A549 (cell line): ENCODE data around the gene MYCN. TPM values are rescaled to one million over a fixed set of nuclear protein-coding genes. Genes with fewer than 3 reads are reported as not detected.

Source experiments
- ATAC-seq, 2 experiments: fragments of 200-7000 bp in 1 of 2; fragments of >200 bp in 1 of 2; cut with Nextera tagmentation in 1 of 2; cut with Tn5 transposase in 1 of 2; 3 replicates each; pipeline versions ENCODE4 v1.8.0 to v1.9.1; 2018 to 2020; ENCODE audit warnings: mild to moderate bottlenecking in 1 of 2, moderate library complexity in 1 of 2
- CTCF ChIA-PET: fragments of 300-600 bp; sonication (Branson Sonifier 250); formaldehyde crosslinking; extraction: SDS; loops from one replicate; lab custom pipeline; 2021; ENCODE audit warnings: antibody characterized with exemption, inconsistent platforms; lab: Yijun Ruan, JAX
- POLR2A ChIA-PET: fragments of 350-600 bp; formaldehyde crosslinking; extraction: SDS; loops from one replicate; lab custom pipeline; 2021; ENCODE audit warnings: antibody characterized with exemption, inconsistent platforms; lab: Yijun Ruan, JAX
- DNase-seq, 2 experiments: peaks; one replicate each; pipeline versions ENCODE4 v3.0.0 to v3.0.0-alpha.2; 2011 to 2016; ENCODE audit warnings: low read depth in 1 of 2, low spot score in 1 of 2
- FAIRE-seq: peaks from 2 replicates; lab custom pipeline; 2011; peaks lifted over from hg19 to GRCh38; lab: Jason Lieb, UNC
- H3K27ac ChIP-seq, 2 experiments: fragments of >200 bp; sonication (Bioruptor Twin); formaldehyde crosslinking; 3 replicates each; pipeline ENCODE4 v1.5.1; 2016 to 2017
- H3K4me1 ChIP-seq: fragments of >200 bp; sonication (Bioruptor Twin); formaldehyde crosslinking; 3 replicates; pipeline ENCODE4 v1.6.1; 2016
- H3K4me2 ChIP-seq: fragments of >200 bp; sonication (Bioruptor Twin); formaldehyde crosslinking; 3 replicates; pipeline ENCODE4 v1.6.1; 2016
- H3K4me3 ChIP-seq: fragments of >200 bp; sonication (Bioruptor Twin); formaldehyde crosslinking; 3 replicates; pipeline ENCODE4 v1.5.1; 2016
- H3K9me3 ChIP-seq: fragments of >200 bp; sonication (Bioruptor Twin); formaldehyde crosslinking; 3 replicates; pipeline ENCODE4 v1.6.1; 2016
- ATOH8 ChIP-seq: fragments of 250-450 bp; sonication (Bioruptor Pico); IDR thresholded peaks from 2 replicates; pipeline ENCODE4 v1.5.0; 2020; ENCODE audit warnings: low read depth, mild to moderate bottlenecking, moderate library complexity
- BCL3 ChIP-seq: fragments of >200 bp; sonication (Bioruptor Twin); formaldehyde crosslinking; IDR thresholded peaks from 3 replicates; pipeline ENCODE4 v1.6.1; 2016
- CBX8 ChIP-seq: fragments of 200-600 bp; sonication (generic); IDR thresholded peaks from 2 replicates; pipeline ENCODE4 v1.6.1; 2016
- CEBPB ChIP-seq, 2 experiments: fragments of >200 bp in 1 of 2; sonication (Bioruptor Twin) in 1 of 2; formaldehyde crosslinking in 1 of 2; IDR thresholded peaks; 2 replicates each; pipeline ENCODE4 v1.6.1; 2012 to 2016
- ELK1 ChIP-seq: fragments of 150-350 bp; IDR thresholded peaks from 2 replicates; pipeline ENCODE4 v1.6.1; 2014; ENCODE audit warnings: low read depth, mild to moderate bottlenecking, low read length
- FOSL2 ChIP-seq, 2 experiments: fragments of 450-650 bp in 1 of 2; fragments of >200 bp in 1 of 2; sonication (Bioruptor Twin) in 1 of 2; formaldehyde crosslinking; IDR thresholded peaks; 2 replicates each; pipeline versions ENCODE4 v1.5.0 to v1.6.1; 2016 to 2020; ENCODE audit warnings: mild to moderate bottlenecking in 1 of 2, moderate library complexity in 1 of 2
- FOXS1 ChIP-seq: fragments of 250-450 bp; sonication (Bioruptor Pico); IDR thresholded peaks from 2 replicates; pipeline ENCODE4 v1.5.0; 2020; ENCODE audit warnings: mild to moderate bottlenecking, moderate library complexity
- HES2 ChIP-seq: fragments of >200 bp; sonication (Bioruptor Twin); formaldehyde crosslinking; IDR thresholded peaks from 2 replicates; pipeline ENCODE4 v1.6.1; 2016
- JUN ChIP-seq, 2 experiments: fragments of >200 bp; sonication (Bioruptor Twin); formaldehyde crosslinking; IDR thresholded peaks; 2 replicates in 1 of 2; 3 replicates in 1 of 2; pipeline ENCODE4 v1.6.1; 2016 to 2017
- MAZ ChIP-seq: fragments of 150-350 bp; IDR thresholded peaks from 2 replicates; pipeline ENCODE4 v1.6.1; 2014; ENCODE audit warnings: antibody characterized with exemption, low read depth, low read length, borderline replicate concordance
- NR3C1 ChIP-seq: fragments of >200 bp; sonication (Bioruptor Twin); formaldehyde crosslinking; IDR thresholded peaks from 3 replicates; pipeline ENCODE4 v1.6.1; 2017
- PHF8 ChIP-seq: fragments of 200-600 bp; sonication (generic); IDR thresholded peaks from 2 replicates; pipeline ENCODE4 v1.6.1; 2016; ENCODE audit warnings: low read depth, mild to moderate bottlenecking, antibody characterized with exemption, moderate library complexity, borderline replicate concordance
- POLR2A ChIP-seq: IDR thresholded peaks from 2 replicates; pipeline ENCODE4 v1.6.1; 2012; ENCODE audit warnings: mild to moderate bottlenecking, low read length
- POLR2AphosphoS2 ChIP-seq: conservative IDR thresholded peaks from 2 replicates; pipeline ENCODE4 v1.6.1; 2012; ENCODE audit warnings: low read length, improper control_type of control experiment, inconsistent platforms
- TP53 ChIP-seq: fragments of 250-450 bp; sonication (Bioruptor Pico); IDR thresholded peaks from 2 replicates; pipeline ENCODE4 v1.5.0; 2021; ENCODE audit warnings: mild to moderate bottlenecking, moderate library complexity
- WGBS: methylation state at CpG from one replicate; pipeline ENCODE4 v1.1.6; 2017; ENCODE audit errors: missing lambda C conversion rate; 5-methylcytosine and 5-hydroxymethylcytosine counted together
- polyA plus RNA-seq, 4 experiments: library from polyadenylated mRNA; depleted of rRNA in 3 of 4; stranded (reverse); fragments of >200 nt; fragmentation: RNase III in 1 of 4; extraction: RNeasy Plus Mini Kit Qiagen cat#74134 plus additional on column Dnase treatment in 1 of 4; gene quantifications; 2 replicates in 3 of 4; 3 replicates in 1 of 4; pipeline ENCODE4 v1.2.3, GENCODE V29; 2011 to 2017

Gene MYCN
- polyA plus RNA-seq, 2 of the 4 experiments (the other 2 are of a cell fraction) = not detected

- ChIA-PET CTCF (no interaction called here), POLR2A (no interaction called here)
- TF ChIP-seq POLR2AphosphoS2 (no peak), NR3C1 (no peak), TP53 (CRISPR knock-in tag) (no peak), MAZ (no peak), HES2 (no peak)
- Histone ChIP-seq H3K4me1 (no peaks in the 10 kb centered on the region; the same call in 2 of the 3 replicates), H3K9me3 (no peaks in the 10 kb centered on the region), H3K4me3 (no peak overlapping the region), H3K4me2 (no peak overlapping the region), H3K27ac (no peak overlapping the region)
- no peak for FAIRE-seq
- 23% methylated on average over 2 of the region's 2 CpGs for WGBS
- no peak for ATAC-seq
- DNase-seq = no peak
These were observed 7.1 kb downstream of the MYCN start for GRCh38 chr2:15947431-15947830.

GRCh38 chr2:15948704-15948957 lies 8.3 kb downstream of the MYCN start:
- Histone ChIP-seq H3K4me2 (no peak overlapping the region), H3K4me3 (no peak overlapping the region), H3K27ac (no peak overlapping the region), H3K9me3 (no peaks in the 10 kb centered on the region), H3K4me1 (no peaks in the 10 kb centered on the region)
- ATAC-seq = no peak
- WGBS = 43% methylated on average over 3 of the region's 3 CpGs
- FAIRE-seq = no peak
- ChIA-PET POLR2A (no interaction called here), CTCF (interaction anchor here (1.0 kb wide), 1 partner anchor 9 kb away, joined by 6 read pairs; no protein-coding TSS in a partner anchor)
- no peak for DNase-seq
- TF ChIP-seq CBX8 (no peak), FOXS1 (CRISPR knock-in tag) (no peak), PHF8 (no peak), ELK1 (no peak), POLR2A (no peak)

GRCh38 chr2:15949126-15949525 lies 8.8 kb downstream of the MYCN start:
- FAIRE-seq (no peak), DNase-seq (no peak), ATAC-seq (no peak)
- POLR2A ChIA-PET = no interaction called here
- Histone ChIP-seq H3K9me3 (no peaks in the 10 kb centered on the region), H3K4me2 (no peak overlapping the region), H3K4me3 (no peak overlapping the region), H3K4me1 (no peaks in the 10 kb centered on the region), H3K27ac (no peak overlapping the region)
- TF ChIP-seq FOSL2 (IDR thresholded peaks at IDR 0.05) (no peak), FOSL2 (CRISPR knock-in tag; IDR thresholded peaks at IDR 0.05) (no peak), ATOH8 (CRISPR knock-in tag) (no peak), BCL3 (no peak), CEBPB (IDR thresholded peaks at IDR 0.05) (no peak), MAZ (no peak)
- CTCF ChIA-PET = interaction anchor here (1.0 kb wide), 1 partner anchor 10 kb away, joined by 6 read pairs; no protein-coding TSS in a partner anchor
- WGBS = 68% methylated on average over 6 of the region's 6 CpGs

GRCh38 chr2:15949551-15949950 lies 9.2 kb downstream of the MYCN start:
- WGBS = 36% methylated on average over 5 of the region's 5 CpGs
- FAIRE-seq = no peak

More at GRCh38 chr2:15949551-15949950, 9.2 kb downstream of the MYCN start:
- H3K4me2 ChIP-seq = no peak overlapping the region
- DNase-seq (no peak), ATAC-seq (no peak)
- H3K9me3 ChIP-seq = no peaks in the 10 kb centered on the region
- CTCF ChIA-PET = interaction anchor here (1.2 kb wide), 1 partner anchor 8 kb away, joined by 3 read pairs; no protein-coding TSS in a partner anchor
- H3K27ac ChIP-seq = no peak overlapping the region
- no peak overlapping the region for H3K4me3 ChIP-seq
- TF ChIP-seq FOSL2 (IDR thresholded peaks at IDR 0.05) (no peak), FOSL2 (CRISPR knock-in tag; IDR thresholded peaks at IDR 0.05) (no peak), JUN (IDR thresholded peaks at IDR 0.05) (no peak)
- no peaks in the 10 kb centered on the region for H3K4me1 ChIP-seq
- POLR2A ChIA-PET = no interaction called here
